ENCODE measurements around the gene RELB.

Gene RELB

DNA sequence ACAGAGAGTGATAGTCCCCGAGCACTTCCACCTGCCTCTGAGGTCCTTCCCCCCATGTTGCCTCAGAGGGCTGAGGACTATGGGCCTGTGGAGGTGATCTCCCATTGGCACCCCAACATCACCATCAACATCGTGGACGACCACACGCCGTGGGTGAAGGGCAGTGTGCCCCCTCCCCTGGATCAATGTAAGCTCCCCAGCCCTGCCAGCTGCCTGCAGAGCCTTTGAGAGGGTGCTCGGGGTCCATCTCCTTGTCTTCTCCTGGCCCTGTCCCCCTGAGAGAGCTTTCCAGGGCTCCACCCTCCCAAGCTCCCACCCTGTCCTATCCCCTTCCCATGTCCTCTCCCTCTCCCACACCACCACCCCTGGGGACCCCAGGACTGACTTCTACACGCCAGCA, 14.9 kb upstream of the RELB start:
- H2AFZ ChIP-seq (ENCODE audit: low read depth, low read length): no peak overlapping the region
- no peak for TF ChIP-seq EZH2 (IDR thresholded peaks at IDR 0.05; ENCODE audit: borderline replicate concordance, low read depth, low read length, severe bottlenecking)
- TF ChIP-seq, protein P1, sequence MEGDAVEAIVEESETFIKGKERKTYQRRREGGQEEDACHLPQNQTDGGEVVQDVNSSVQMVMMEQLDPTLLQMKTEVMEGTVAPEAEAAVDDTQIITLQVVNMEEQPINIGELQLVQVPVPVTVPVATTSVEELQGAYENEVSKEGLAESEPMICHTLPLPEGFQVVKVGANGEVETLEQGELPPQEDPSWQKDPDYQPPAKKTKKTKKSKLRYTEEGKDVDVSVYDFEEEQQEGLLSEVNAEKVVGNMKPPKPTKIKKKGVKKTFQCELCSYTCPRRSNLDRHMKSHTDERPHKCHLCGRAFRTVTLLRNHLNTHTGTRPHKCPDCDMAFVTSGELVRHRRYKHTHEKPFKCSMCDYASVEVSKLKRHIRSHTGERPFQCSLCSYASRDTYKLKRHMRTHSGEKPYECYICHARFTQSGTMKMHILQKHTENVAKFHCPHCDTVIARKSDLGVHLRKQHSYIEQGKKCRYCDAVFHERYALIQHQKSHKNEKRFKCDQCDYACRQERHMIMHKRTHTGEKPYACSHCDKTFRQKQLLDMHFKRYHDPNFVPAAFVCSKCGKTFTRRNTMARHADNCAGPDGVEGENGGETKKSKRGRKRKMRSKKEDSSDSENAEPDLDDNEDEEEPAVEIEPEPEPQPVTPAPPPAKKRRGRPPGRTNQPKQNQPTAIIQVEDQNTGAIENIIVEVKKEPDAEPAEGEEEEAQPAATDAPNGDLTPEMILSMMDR (IDR thresholded peaks at IDR 0.05; ENCODE audit: borderline replicate concordance, extremely low read depth, low read length, poor library complexity, severe bottlenecking): no peak
- ATAC-seq (ENCODE audit: insufficient read depth, low read depth) (no peak), DNase-seq (no peak)
- H3K9ac ChIP-seq (ENCODE audit: low read depth, low read length): no peak overlapping the region
- no peak overlapping the region for H3K27ac ChIP-seq (ENCODE audit: low read length)
- H3K4me2 ChIP-seq (ENCODE audit: insufficient read depth, low read length): no peak overlapping the region
- H3K27me3 ChIP-seq (ENCODE audit: insufficient read depth, low read length, poor library complexity): no peaks in the 10 kb centered on the region
- peaks cover 5% of the 10 kb centered on the region; the same call in 1 of the 2 replicates for H4K20me1 ChIP-seq (ENCODE audit: insufficient read depth, low read length)
- no peaks in the 10 kb centered on the region for H3K4me1 ChIP-seq (ENCODE audit: insufficient read depth, low read length)
- H3K4me3 ChIP-seq (ENCODE audit: low read depth in 1 of 2, low read length in 2 of 2): no peak overlapping the region
- H3K79me2 ChIP-seq (ENCODE audit: insufficient read depth, low read length): no peaks in the 10 kb centered on the region
- no peaks in the 10 kb centered on the region for H3K9me3 ChIP-seq (ENCODE audit: insufficient read depth, low read length, severe bottlenecking)
- peaks cover 80% of the 10 kb centered on the region for H3K36me3 ChIP-seq (ENCODE audit: insufficient read depth, low read length)

DNA sequence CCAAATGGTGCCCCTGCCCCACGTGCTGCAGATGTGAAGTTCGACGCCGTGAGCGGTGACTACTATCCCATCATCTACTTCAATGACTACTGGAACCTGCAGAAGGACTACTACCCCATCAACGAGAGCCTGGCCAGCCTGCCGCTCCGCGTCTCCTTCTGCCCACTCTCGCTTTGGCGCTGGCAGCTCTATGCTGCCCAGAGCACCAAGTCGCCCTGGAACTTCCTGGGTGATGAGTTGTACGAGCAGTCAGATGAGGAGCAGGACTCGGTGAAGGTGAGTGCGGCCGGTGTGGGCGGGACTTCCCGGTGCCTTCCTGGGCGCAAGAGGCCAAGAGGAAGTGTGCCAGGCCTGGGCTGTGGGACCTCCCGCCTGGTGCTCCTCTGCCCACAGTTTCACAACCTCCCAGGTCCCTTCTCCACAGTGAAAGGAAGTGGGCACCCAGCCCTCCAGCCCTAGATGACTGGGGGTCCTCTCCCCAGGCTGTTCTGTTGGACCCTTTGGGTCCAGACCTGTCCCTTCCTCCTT, 14.1 kb upstream of the RELB start:
- no peak overlapping the region for H2AFZ ChIP-seq (ENCODE audit: low read depth, low read length)

DNA sequence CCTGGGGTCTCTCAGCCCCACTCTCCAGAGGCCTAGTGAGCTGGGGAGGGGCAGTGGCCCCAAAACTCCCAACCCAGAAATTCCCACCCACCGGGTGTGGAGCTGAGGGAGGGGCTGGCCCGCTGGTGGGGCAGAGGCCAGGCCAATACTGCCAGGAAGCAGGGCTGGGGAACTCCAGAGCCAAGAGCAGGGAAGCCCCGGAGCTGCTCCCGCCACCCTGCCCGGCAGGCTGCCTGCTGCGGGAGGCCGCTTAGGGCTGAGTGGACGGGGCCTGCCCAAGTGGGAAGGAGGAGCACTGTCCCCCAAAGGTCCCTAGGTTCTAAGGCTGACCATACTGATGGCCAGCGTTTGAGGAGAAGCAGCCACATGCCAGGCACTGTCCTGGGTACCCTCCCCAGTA, 13.0 kb upstream of the RELB start:
- no peaks in the 10 kb centered on the region for H3K27me3 ChIP-seq (ENCODE audit: insufficient read depth, low read length, poor library complexity)
- no peak overlapping the region for H2AFZ ChIP-seq (ENCODE audit: low read depth, low read length)
- no peak overlapping the region for H3K9ac ChIP-seq (ENCODE audit: low read depth, low read length)
- no peak for ATAC-seq (ENCODE audit: insufficient read depth, low read depth)
- H4K20me1 ChIP-seq (ENCODE audit: insufficient read depth, low read length): peaks cover 5% of the 10 kb centered on the region; the same call in 1 of the 2 replicates
- H3K36me3 ChIP-seq (ENCODE audit: insufficient read depth, low read length): peaks cover 86% of the 10 kb centered on the region
- no peaks in the 10 kb centered on the region for H3K79me2 ChIP-seq (ENCODE audit: insufficient read depth, low read length)
- H3K4me1 ChIP-seq (ENCODE audit: insufficient read depth, low read length): no peaks in the 10 kb centered on the region
- no peak overlapping the region for H3K4me2 ChIP-seq (ENCODE audit: insufficient read depth, low read length)
- H3K9me3 ChIP-seq (ENCODE audit: insufficient read depth, low read length, severe bottlenecking): no peaks in the 10 kb centered on the region
- TF ChIP-seq, protein P1 (IDR thresholded peaks at IDR 0.05; ENCODE audit: borderline replicate concordance, extremely low read depth, low read length, poor library complexity, severe bottlenecking): no peak
- no peak for TF ChIP-seq EZH2 (IDR thresholded peaks at IDR 0.05; ENCODE audit: borderline replicate concordance, low read depth, low read length, severe bottlenecking)
- no peak for DNase-seq
- H3K4me3 ChIP-seq (ENCODE audit: low read depth in 1 of 2, low read length in 2 of 2): no peak overlapping the region
- H3K27ac ChIP-seq (ENCODE audit: low read length): no peak overlapping the region

More for the DNA sequence above, 14.1 kb upstream of the RELB start:
- DNase-seq: no peak
- H3K27me3 ChIP-seq (ENCODE audit: insufficient read depth, low read length, poor library complexity): no peaks in the 10 kb centered on the region
- no peak overlapping the region for H3K4me2 ChIP-seq (ENCODE audit: insufficient read depth, low read length)
- H3K9me3 ChIP-seq (ENCODE audit: insufficient read depth, low read length, severe bottlenecking): no peaks in the 10 kb centered on the region
- H3K4me3 ChIP-seq (ENCODE audit: low read depth in 1 of 2, low read length in 2 of 2): no peak overlapping the region
- no peak overlapping the region for H3K27ac ChIP-seq (ENCODE audit: low read length)
- H4K20me1 ChIP-seq (ENCODE audit: insufficient read depth, low read length): peaks cover 5% of the 10 kb centered on the region; the same call in 1 of the 2 replicates
- no peak for ATAC-seq (ENCODE audit: insufficient read depth, low read depth)
- H3K36me3 ChIP-seq (ENCODE audit: insufficient read depth, low read length): peaks cover 81% of the 10 kb centered on the region
- no peak overlapping the region for H3K9ac ChIP-seq (ENCODE audit: low read depth, low read length)
- TF ChIP-seq, protein P1 (IDR thresholded peaks at IDR 0.05; ENCODE audit: borderline replicate concordance, extremely low read depth, low read length, poor library complexity, severe bottlenecking): no peak
- TF ChIP-seq EZH2 (IDR thresholded peaks at IDR 0.05; ENCODE audit: borderline replicate concordance, low read depth, low read length, severe bottlenecking): no peak
- no peaks in the 10 kb centered on the region for H3K79me2 ChIP-seq (ENCODE audit: insufficient read depth, low read length)
- H3K4me1 ChIP-seq (ENCODE audit: insufficient read depth, low read length): no peaks in the 10 kb centered on the region
